Activated naive CD8-positive, alpha-beta T cell (primary cell): Measurements from ENCODE around the gene MYBBP1A.

Source experiments
- H3K27ac Mint-ChIP-seq: one replicate; pipeline ENCODE4 v1.8.0; 2021; ENCODE audit warnings: mixed read lengths
- H3K27me3 Mint-ChIP-seq: one replicate; pipeline ENCODE4 v1.8.0; 2021; ENCODE audit warnings: mixed read lengths
- H3K36me3 Mint-ChIP-seq: one replicate; pipeline ENCODE4 v1.8.0; 2021; ENCODE audit warnings: mixed read lengths
- H3K4me1 Mint-ChIP-seq: one replicate; pipeline ENCODE4 v1.8.0; 2021; ENCODE audit warnings: low read depth, mixed read lengths
- H3K4me3 Mint-ChIP-seq: one replicate; pipeline ENCODE4 v1.8.0; 2021; ENCODE audit warnings: mild to moderate bottlenecking, mixed read lengths
- H3K9me3 Mint-ChIP-seq: one replicate; pipeline ENCODE4 v1.8.0; 2021; ENCODE audit warnings: low read depth, mixed read lengths

MYBBP1A gene

DNA sequence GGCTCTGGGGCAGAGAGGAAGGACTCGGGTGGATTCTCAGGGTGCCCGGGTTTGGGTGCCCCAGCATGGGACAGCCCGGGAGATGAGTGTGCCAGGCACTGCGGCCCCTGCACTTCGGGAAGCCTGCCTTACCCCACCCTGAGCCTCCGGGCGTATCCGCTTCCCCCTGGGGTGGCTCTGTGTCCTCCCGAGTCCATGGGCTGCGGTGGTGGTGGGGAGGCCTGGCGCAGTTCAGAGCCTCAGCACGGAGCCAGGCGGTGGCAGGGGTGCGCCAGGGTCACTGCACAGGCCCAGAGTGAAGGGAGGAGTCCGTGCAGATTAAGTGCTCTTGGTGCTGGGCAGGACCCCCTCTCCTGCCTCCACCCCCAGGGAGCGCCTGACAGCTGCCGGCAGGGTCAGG lies 20.7 kb downstream of the MYBBP1A start:
- Mint-ChIP-seq H3K27ac (no peak overlapping the region), H3K27me3 (peaks cover 2% of the 10 kb centered on the region)

DNA sequence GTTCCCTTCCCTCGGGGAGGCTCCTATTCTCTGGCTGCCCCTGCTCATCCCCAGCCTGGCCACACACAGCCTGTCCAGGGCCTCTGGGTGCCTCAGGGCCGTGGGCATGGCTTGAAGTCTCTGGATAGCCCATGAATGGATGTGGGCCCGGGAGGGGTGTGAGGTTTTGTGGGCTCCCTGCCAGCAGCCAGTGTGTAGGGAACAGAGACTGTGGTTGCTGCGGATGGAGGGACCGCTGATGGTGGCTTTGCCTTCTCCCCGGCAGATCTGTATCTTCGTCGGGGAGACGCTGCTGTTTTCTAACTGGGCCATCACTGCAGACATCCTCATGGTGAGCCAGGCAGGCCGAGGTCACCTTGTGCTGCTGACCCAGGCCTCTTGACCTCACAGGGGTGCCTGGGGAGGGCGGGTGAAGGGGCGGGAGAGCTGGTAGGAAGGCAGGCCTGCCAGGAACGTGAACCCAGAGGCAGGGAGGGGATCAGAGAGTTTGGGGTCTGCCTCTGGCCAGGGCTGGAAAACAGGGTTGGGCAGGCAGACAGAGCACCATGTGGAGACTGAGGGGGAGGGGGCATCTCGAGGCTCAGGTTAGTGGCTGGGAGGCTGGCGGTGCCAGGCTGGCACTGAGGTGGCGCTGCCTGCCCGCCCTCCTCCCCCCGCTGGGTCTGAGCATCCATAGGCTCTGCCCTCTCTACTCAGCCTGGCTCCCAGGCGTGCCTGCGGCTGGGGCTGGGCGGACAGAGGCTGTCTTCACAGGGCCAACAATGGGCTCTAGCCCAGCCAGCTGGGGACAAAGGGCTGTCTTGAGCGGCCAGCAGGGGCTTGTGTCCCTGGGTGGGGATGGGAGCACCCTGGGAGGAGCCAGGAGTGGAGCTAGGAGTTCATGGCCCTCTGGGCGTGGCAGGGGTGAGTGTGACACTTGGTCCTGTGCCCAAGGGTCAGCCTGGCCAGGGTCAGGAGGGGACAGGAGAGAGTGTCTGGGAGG lies 21.4 kb downstream of the MYBBP1A start:
- H3K27ac Mint-ChIP-seq = no peak overlapping the region
- H3K27me3 Mint-ChIP-seq = peaks cover 2% of the 10 kb centered on the region
- H3K4me1 Mint-ChIP-seq = peaks cover 8% of the 10 kb centered on the region

More for the DNA sequence above, 20.7 kb downstream of the MYBBP1A start:
- H3K4me1 Mint-ChIP-seq = peaks cover 8% of the 10 kb centered on the region
- H3K4me3 Mint-ChIP-seq = no peak overlapping the region
- no peaks in the 10 kb centered on the region for H3K36me3 Mint-ChIP-seq
- H3K9me3 Mint-ChIP-seq = no peaks in the 10 kb centered on the region

DNA sequence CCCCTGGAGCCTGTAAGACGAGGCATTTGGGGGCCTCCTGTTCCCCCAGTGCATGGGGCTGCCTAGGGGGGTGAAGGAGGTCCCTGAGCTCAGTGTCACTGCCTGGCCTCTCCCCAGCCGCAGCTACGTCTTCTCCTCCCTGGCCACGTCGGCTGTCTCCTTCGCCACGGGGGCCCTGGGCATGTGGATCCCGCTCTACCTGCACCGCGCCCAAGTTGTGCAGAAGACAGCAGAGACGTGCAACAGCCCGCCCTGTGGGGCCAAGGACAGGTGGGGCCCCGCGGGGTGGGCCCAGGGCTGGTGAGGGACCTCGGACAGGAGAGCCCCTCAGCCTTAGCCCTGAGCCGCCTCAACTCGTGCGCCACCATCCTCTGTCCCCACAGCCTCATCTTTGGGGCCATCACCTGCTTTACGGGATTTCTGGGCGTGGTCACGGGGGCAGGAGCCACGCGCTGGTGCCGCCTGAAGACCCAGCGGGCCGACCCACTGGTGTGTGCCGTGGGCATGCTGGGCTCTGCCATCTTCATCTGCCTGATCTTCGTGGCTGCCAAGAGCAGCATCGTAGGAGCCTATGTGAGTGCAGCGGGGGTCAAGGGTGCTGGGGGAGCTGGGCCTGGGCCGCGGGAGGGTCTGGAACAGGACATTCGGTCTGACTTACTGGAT lies 22.2 kb downstream of the MYBBP1A start:
- Mint-ChIP-seq H3K4me1 (peaks cover 8% of the 10 kb centered on the region), H3K27ac (no peak overlapping the region), H3K9me3 (no peaks in the 10 kb centered on the region), H3K4me3 (no peak overlapping the region), H3K27me3 (peaks cover 2% of the 10 kb centered on the region), H3K36me3 (no peaks in the 10 kb centered on the region)

More for the DNA sequence above, 21.4 kb downstream of the MYBBP1A start:
- H3K36me3 Mint-ChIP-seq = no peaks in the 10 kb centered on the region
- no peaks in the 10 kb centered on the region for H3K9me3 Mint-ChIP-seq
- no peak overlapping the region for H3K4me3 Mint-ChIP-seq

DNA sequence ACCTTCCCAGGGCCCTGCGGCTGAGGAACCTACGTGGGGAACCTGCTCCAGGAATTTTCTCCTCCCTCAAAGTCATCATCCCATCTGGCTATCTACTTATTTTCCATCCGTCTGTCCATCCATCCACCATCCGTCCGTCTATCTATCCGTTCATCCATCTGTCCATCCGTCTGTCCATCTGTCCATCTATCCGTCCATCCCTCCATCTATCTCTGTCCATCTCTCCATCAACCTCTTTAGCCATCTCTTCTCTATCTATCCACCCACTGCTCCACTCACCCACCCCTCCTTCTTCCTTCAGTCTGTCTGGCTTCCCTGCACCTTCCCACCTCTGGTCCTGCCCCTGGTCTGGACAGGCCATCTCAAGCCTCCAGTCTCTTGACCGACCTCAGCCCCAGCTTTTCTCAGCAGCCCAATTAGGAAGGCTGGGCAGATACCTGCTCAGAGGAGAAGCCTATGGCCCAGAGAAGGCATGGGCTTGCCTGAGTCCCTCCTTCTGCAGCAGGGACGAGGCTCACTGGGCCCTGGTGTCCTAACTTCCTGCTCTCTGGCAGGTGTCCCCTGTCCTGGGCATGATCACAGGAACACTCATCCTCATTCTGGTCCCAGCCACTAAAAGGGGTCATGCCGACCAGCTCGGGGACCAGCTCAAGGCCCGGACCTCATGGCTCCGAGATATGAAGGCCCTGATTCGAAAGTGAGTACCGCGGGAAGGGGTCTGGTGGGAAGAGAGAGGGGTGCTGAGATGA lies 23.0 kb downstream of the MYBBP1A start:
- no peak overlapping the region for H3K27ac Mint-ChIP-seq
- H3K36me3 Mint-ChIP-seq = no peaks in the 10 kb centered on the region
- no peaks in the 10 kb centered on the region for H3K9me3 Mint-ChIP-seq
- peaks cover 8% of the 10 kb centered on the region for H3K4me1 Mint-ChIP-seq
- H3K27me3 Mint-ChIP-seq = peaks cover 2% of the 10 kb centered on the region
- H3K4me3 Mint-ChIP-seq = no peak overlapping the region

DNA sequence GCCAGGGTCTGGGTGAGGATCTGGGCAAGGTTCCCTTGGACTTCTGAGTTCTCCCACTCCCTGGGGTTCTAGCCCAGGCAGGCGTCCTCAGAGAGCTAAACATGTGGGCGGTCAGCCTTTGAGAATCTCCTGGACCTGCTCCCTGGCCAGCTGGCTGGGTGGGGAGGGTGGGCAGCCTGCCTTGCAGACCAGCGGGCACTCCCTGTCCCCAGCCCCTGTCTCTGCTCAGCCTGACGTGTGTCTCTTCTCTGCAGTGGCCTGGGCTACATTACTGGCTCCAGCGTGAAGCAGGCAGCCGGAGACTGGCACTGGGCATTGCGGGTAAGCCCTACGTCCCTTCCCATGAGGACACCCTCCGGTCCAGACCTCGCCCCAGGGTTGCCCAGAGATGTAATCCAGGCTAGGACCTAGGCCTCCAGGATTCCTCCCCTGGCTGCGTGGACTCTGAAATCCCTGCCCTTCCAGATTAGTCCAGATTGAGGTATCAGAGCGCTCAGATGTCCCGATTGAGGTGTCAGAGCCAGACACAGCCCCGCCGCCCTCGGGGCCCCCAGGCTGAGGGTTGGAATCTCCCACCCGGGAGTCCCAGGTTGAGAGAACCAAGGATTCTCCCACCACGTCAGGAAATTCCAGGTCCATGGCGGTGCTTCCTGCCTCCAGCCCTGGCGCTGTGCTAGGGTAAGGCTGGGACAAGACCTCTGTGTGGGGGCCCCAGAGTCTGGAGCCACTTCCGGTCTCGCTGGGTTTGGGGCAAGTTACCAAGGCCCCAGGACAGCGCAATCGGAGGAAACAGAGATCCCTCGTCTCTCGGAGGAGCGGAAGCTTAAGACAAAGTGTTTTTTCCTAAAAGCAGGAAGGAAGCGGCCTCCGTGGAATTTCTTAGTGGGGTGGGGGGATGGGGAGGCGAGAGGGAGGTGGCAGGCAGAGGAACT lies 24.1 kb downstream of the MYBBP1A start:
- Mint-ChIP-seq H3K4me3 (no peak overlapping the region), H3K4me1 (peaks cover 8% of the 10 kb centered on the region), H3K9me3 (no peaks in the 10 kb centered on the region), H3K36me3 (no peaks in the 10 kb centered on the region), H3K27ac (no peak overlapping the region), H3K27me3 (peaks cover 2% of the 10 kb centered on the region)

DNA sequence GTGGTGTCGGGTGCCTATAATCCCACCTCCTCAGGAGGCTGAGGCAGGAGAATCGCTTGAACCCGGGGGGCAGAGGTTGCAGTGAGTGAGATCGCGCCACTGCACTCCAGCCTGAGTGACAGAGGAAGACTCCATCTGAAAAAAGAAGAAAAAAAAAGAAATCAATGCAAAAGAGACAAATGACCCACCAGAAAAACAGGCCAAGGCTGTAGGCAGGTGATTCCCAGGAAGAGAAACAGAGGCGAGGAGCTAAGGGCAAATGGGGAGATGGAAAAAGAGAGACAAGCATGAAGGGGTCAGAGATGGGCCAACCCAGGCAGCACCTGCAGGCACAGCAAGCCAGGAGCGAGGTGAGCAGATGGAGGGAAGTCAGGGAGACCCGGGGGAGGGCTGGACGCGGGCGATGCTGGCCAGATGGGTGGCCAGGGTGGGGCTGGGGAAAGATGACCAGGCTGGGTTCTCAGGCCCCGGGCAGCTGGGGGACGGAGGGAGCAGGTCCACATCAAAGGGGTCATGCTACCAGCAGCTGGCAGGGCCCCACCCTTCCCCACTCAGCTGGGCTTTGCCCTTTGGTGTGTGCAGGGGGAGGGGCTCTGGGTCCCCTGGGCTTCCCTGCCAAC lies 25.5 kb downstream of the MYBBP1A start:
- peaks cover 8% of the 10 kb centered on the region for H3K4me1 Mint-ChIP-seq
- peak overlapping the region; percentile 64 for H3K27ac Mint-ChIP-seq
- peaks cover 2% of the 10 kb centered on the region for H3K27me3 Mint-ChIP-seq

DNA sequence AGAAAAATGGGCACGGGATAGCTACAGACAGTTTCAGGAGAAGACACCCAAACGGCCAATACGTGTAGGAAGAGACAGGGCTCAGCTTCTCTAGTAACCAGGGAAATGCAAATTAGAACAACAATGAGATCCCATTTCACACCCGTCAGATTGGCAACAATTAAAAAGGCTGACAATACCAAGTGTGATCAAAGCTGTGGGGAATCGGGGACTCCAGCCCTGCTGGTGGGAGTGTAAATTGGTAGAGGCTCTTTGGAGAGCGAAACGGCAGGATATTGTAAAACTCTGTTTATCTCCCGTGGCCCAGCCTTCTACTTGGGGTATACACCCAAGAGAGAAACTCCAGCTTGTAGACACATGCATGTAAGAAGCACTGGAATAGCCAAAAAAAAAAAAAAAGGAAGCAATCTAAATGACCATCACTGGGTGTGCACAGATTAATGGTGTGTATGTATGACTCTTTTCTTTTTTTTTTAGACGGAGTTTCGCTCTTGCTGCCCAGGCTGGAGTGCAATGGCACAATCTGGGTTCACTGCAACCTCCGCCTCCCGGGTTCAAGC lies 27.5 kb downstream of the MYBBP1A start:
- Mint-ChIP-seq H3K4me1 (no peaks in the 10 kb centered on the region), H3K27ac (no peak overlapping the region), H3K9me3 (no peaks in the 10 kb centered on the region), H3K27me3 (peaks cover 2% of the 10 kb centered on the region), H3K36me3 (no peaks in the 10 kb centered on the region), H3K4me3 (no peak overlapping the region)

More for the DNA sequence above, 25.5 kb downstream of the MYBBP1A start:
- Mint-ChIP-seq H3K4me3 (no peak overlapping the region), H3K36me3 (no peaks in the 10 kb centered on the region), H3K9me3 (no peaks in the 10 kb centered on the region)

DNA sequence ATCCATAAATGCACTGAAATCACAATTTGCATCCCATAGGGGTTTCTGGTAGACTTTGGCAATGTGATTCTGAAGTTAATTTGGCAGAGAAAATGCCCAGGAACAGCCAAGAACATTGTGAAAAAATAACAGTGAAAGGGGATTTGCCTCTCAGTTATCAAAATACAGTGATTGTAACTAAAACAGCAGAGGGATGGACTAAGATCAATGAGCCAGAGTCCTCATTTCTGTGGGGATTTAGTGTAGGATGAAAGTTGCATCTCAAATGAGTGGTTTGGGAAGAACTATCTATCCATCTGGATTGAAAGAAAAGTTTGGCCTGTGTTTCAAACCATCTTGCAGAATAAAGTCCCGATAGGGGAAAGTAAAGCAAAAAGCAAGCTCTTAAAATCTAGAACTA lies 28.1 kb downstream of the MYBBP1A start:
- Mint-ChIP-seq H3K36me3 (no peaks in the 10 kb centered on the region), H3K4me3 (no peak overlapping the region), H3K27ac (no peak overlapping the region), H3K4me1 (no peaks in the 10 kb centered on the region), H3K9me3 (no peaks in the 10 kb centered on the region), H3K27me3 (peaks cover 2% of the 10 kb centered on the region)

DNA sequence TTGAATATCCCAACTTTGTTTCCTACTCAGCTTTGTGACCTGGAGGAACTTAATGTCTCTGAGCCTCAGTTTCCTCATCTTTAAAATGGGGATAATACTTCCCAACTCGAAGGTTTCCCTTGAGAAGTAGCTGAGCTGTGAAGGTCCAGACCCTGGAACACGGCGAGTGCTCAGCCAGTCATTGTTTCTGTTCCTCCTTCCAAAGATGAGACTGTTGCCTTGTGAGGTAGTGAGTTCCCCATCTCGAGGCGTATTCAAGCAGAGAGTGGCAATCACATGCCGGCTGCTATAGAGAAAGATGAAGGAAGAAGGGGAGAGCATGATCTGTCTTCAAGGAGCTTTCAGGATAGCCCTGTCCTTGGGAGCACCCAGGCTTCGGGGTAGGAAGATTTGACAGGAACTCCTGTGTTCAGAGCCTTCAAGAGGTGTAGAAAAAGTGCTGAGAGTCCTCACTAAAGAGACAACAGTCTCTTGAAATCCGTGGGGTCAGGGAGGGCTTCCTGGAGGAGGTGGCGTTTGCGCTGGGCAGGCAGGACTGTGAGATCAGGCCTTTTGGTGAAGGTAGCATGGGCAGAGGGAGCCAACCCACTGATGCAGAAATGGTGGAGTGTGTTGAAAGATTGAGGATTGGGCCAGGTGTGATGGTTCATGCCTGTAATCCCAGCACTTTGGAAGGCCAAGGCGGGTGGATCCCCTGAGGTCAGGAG lies 29.3 kb downstream of the MYBBP1A start:
- Mint-ChIP-seq H3K36me3 (no peaks in the 10 kb centered on the region), H3K4me3 (no peak overlapping the region), H3K9me3 (no peaks in the 10 kb centered on the region), H3K27ac (no peak overlapping the region), H3K4me1 (no peaks in the 10 kb centered on the region), H3K27me3 (no peaks in the 10 kb centered on the region)

DNA sequence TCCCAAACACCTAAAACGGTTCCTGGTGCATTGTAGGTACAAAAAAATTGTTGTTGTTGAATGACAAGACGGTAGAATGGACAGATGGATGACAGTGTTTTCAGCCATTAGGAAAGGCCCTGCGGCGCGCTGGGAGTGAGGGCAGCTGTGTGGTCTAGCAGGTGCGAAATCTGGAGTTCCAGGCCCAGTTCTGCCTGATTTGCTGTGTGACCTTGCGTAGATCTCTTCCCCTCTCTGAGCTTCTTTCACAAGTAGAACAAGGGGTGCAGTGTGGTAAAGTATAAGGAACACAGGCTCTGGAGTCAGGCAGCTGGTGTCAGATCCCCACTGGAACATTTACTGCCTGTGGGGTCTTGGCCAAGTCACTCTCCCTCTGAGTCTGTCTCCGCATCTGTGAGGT lies 31.2 kb downstream of the MYBBP1A start:
- Mint-ChIP-seq H3K27ac (no peak overlapping the region), H3K27me3 (no peaks in the 10 kb centered on the region), H3K4me1 (no peaks in the 10 kb centered on the region), H3K36me3 (no peaks in the 10 kb centered on the region), H3K4me3 (no peak overlapping the region), H3K9me3 (no peaks in the 10 kb centered on the region)

DNA sequence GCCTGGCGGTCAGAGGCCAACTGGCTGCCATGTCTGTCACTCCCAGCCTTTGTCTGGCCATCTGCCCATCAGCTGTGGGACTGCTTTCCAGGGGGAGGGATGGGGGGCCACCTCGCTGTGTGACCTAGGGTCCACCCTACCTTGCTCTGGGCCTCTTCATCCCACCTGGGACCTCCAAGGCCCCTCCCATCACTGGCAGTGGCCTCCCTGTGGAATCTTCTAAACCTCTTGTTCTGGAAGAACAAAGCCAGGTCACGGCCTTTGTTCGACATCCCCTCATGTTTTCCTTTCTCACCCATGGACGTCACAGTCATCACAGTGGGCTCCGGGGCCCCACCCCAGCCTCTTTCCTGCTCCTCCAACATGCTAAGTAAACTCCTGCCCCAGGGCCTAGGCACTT lies 32.5 kb downstream of the MYBBP1A start:
- Mint-ChIP-seq H3K27ac (no peak overlapping the region), H3K4me3 (no peak overlapping the region), H3K27me3 (no peaks in the 10 kb centered on the region), H3K9me3 (no peaks in the 10 kb centered on the region), H3K4me1 (no peaks in the 10 kb centered on the region), H3K36me3 (no peaks in the 10 kb centered on the region)

DNA sequence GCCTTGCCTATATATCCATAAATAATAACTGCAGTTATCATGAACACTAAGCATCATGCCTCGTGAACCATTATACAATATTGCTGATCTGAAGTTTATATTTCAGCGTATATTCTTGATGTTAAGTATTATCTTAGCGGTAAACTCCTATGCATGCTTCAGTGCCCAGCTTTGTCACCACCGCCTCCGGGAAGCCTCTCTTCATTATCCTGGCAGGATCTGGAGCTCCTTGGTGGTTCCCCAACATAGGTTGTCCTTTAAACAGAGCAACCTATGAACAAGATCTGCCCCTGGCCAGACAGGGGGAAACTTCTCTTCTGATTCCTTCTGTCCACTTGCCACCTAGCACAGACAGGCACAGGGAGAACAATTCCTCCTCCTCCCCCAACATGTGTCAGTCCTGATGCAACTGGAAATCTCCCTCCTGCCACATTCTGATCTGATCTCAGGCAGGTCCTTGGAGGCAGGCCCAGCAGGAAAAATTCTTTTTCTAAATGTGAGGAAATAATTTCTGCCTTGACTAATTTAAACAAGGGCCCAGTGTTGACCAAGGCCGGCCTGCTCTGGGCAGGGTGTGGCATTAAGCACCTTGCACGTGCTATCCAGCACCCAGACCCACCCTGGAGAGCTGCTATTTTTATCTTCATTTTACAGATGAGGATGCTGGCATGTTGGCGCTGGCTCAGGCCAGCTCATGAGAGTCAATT lies 34.1 kb downstream of the MYBBP1A start:
- no peak overlapping the region for H3K27ac Mint-ChIP-seq
- H3K9me3 Mint-ChIP-seq = no peaks in the 10 kb centered on the region
- no peaks in the 10 kb centered on the region for H3K4me1 Mint-ChIP-seq
- H3K36me3 Mint-ChIP-seq = no peaks in the 10 kb centered on the region
- H3K27me3 Mint-ChIP-seq = no peaks in the 10 kb centered on the region
- H3K4me3 Mint-ChIP-seq = no peak overlapping the region
